GM21528 (cell line): ENCODE measurements around the gene YPEL4.

Experiments
- ATAC-seq: cut with Tn5 transposase; IDR thresholded peaks from one replicate; pipeline ENCODE4 v1.9.1; 2021; ENCODE audit warnings: mild to moderate bottlenecking, moderate library complexity; ENCODE audit not compliant: unreplicated experiment, low FRiP score

The YPEL4 gene

DNA sequence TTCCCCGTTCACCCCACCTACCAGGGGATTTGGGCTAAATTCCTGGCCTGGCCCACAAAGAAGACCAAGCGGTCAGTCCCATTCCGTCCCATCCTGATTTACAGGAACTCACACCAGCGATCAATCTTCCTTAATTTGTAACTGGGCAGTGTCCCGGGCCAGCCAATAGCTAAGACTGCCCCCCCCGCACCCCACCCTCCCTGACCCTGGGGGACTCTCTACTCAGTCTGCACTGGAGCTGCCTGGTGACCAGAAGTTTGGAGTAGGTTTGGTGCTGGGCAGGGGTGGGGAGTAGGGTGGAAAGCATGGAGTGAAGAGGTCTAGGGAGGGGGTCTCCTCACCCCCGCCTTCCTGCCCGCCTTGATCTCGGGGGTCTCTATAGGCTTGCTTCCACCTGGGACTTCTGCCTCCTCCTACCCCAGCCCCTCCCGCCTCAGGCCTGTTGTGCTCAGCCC, 52.2 kb downstream of the YPEL4 start, which contains the start of gene SERPING1:
Gene SERPING1, plus strand, starts transcription at position 225 of the 455 bp plus-strand sequence. CDS start 586 bp downstream, outside the sequence.
- ATAC-seq = no peak

DNA sequence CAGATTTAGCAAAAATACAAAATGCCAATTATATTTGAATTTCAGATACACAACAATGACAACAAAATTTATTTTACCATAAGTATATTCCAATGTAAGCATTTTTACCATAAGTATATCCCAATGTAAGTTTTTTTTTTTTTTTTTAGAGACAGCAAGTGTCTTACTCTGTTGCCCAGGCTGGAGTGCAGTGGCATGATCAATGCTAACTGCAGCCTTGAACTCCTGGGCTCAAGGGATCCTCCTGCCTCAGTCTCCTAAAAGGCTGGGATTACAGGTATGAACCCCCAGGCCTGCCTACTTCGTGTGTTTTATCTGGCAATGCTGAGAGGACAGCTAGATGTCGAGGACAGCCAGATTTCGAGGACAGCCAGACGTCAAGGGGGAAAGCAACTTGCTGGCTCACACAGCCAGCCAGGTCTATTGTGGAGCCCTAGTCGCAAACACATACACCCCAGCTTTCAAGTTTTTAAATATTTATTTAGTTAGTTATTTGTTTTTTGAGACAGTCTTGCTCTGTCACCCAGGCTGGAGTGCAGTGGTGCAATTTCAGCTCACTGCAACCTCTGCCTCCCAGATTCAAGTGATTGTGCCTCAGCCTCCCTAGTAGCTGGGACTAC, 53.3 kb downstream of the YPEL4 start:
- no peak for ATAC-seq
